Stimulated activated naive CD8-positive, alpha-beta T cell treated with anti-CD3 and anti-CD28 coated beads, Interleukin-15, amount 100 ng/mL, for 72 hours (primary cell): ENCODE data around the gene NDUFS4.
"Not testable (repeated sequence)": the region's sequence is repeated elsewhere in the genome, so short reads cannot be mapped to it uniquely, and the experiment has no call there.

ENCODE experiments used
- ATAC-seq: fragments of 150-1000 bp; cut with Tn5 transposase; 2 replicates; pipeline ENCODE4 v1.10.0; 2021; ENCODE audit warnings: mild to moderate bottlenecking, moderate library complexity
- DNase-seq, 2 donors: peaks; one replicate each; pipeline ENCODE4 v3.0.0; 2021 to 2022
- H3K27ac Mint-ChIP-seq, 2 donors: one replicate each; pipeline ENCODE4 v1.8.0; 2022; ENCODE audit warnings: mild to moderate bottlenecking in 2 of 2, mixed read lengths in 2 of 2, moderate library complexity in 2 of 2
- H3K27me3 Mint-ChIP-seq: one replicate; pipeline ENCODE4 v1.8.0; 2022; ENCODE audit warnings: mixed read lengths
- H3K4me1 Mint-ChIP-seq: one replicate; pipeline ENCODE4 v1.8.0; 2022; ENCODE audit warnings: mild to moderate bottlenecking, mixed read lengths
- H3K4me3 Mint-ChIP-seq, 2 donors: one replicate each; pipeline ENCODE4 v1.8.0; 2022; ENCODE audit warnings: mild to moderate bottlenecking in 2 of 2, mixed read lengths in 2 of 2, moderate library complexity in 1 of 2
- H3K9me3 Mint-ChIP-seq, 2 donors: one replicate each; pipeline ENCODE4 v1.8.0; 2022; ENCODE audit warnings: mixed read lengths in 2 of 2

The NDUFS4 gene

GRCh38 chr5:53560506-53561191, at the start of gene NDUFS4:
Gene NDUFS4 (plus strand): TSS chr5:53560639. CDS start chr5:53560663, 24 bp downstream.
- peaks cover 0 to 11% of the 10 kb centered on the region in 2 donors for H3K9me3 Mint-ChIP-seq
- ATAC-seq (peak; percentile 95), DNase-seq (peak; percentile 61 to 81)
- H3K27ac Mint-ChIP-seq = peak within 1 kb of the TSS; percentile 95 to 99
- peaks cover 18% of the 10 kb centered on the region for H3K27me3 Mint-ChIP-seq
- peaks cover 33% of the 10 kb centered on the region for H3K4me1 Mint-ChIP-seq
- H3K4me3 Mint-ChIP-seq = peak within 1 kb of the TSS; percentile 86 to 88

GRCh38 chr5:53512539-53512938, 47.9 kb upstream of the NDUFS4 start:
- Mint-ChIP-seq H3K4me3 (no peak overlapping the region), H3K9me3 (peaks cover 10 to 31% of the 10 kb centered on the region in 2 donors), H3K4me1 (no peaks in the 10 kb centered on the region), H3K27me3 (no peaks in the 10 kb centered on the region), H3K27ac (no peak overlapping the region)
- ATAC-seq (no peak), DNase-seq (no peak)

- DNase-seq = no peak
- ATAC-seq = no peak
- no peaks in the 10 kb centered on the region for H3K27me3 Mint-ChIP-seq
- H3K4me3 Mint-ChIP-seq = no peak overlapping the region
- H3K9me3 Mint-ChIP-seq = peaks cover 5 to 9% of the 10 kb centered on the region in 2 donors
- no peaks in the 10 kb centered on the region for H3K4me1 Mint-ChIP-seq
- no peak overlapping the region for H3K27ac Mint-ChIP-seq
Observed at GRCh38 chr5:53515988-53516387, 44.5 kb upstream of the NDUFS4 start.

GRCh38 chr5:53520813-53521212, 39.6 kb upstream of the NDUFS4 start:
- no peaks in the 10 kb centered on the region for H3K9me3 Mint-ChIP-seq
- ATAC-seq (no peak), DNase-seq (no peak)
- H3K27me3 Mint-ChIP-seq = no peaks in the 10 kb centered on the region
- no peak overlapping the region for H3K27ac Mint-ChIP-seq
- no peak overlapping the region for H3K4me3 Mint-ChIP-seq
- H3K4me1 Mint-ChIP-seq = no peaks in the 10 kb centered on the region

- no peak for ATAC-seq
- Mint-ChIP-seq H3K27ac (no peak overlapping the region), H3K4me3 (no peak overlapping the region), H3K4me1 (no peaks in the 10 kb centered on the region), H3K27me3 (peaks cover 38% of the 10 kb centered on the region), H3K9me3 (no peaks in the 10 kb centered on the region)
- DNase-seq = no peak
Observed at GRCh38 chr5:53537711-53538110, 22.7 kb upstream of the NDUFS4 start.

GRCh38 chr5:53540739-53541138, 19.7 kb upstream of the NDUFS4 start:
- peaks cover 18% of the 10 kb centered on the region for H3K27me3 Mint-ChIP-seq
- H3K27ac Mint-ChIP-seq = not testable (repeated sequence)

GRCh38 chr5:53541859-53542258, 18.6 kb upstream of the NDUFS4 start:
- Mint-ChIP-seq H3K4me3 (no peak overlapping the region), H3K9me3 (no peaks in the 10 kb centered on the region), H3K27ac (no peak overlapping the region), H3K4me1 (no peaks in the 10 kb centered on the region), H3K27me3 (peaks cover 14% of the 10 kb centered on the region)
- DNase-seq = no peak
- ATAC-seq = no peak

More at GRCh38 chr5:53540739-53541138, 19.7 kb upstream of the NDUFS4 start:
- ATAC-seq, H3K4me1 Mint-ChIP-seq, H3K9me3 Mint-ChIP-seq, DNase-seq, H3K4me3 Mint-ChIP-seq: not testable (repeated sequence)

GRCh38 chr5:53542926-53543325, 17.5 kb upstream of the NDUFS4 start:
- Mint-ChIP-seq H3K4me3 (no peak overlapping the region), H3K27me3 (peaks cover 3% of the 10 kb centered on the region), H3K4me1 (no peaks in the 10 kb centered on the region), H3K27ac (no peak overlapping the region), H3K9me3 (no peaks in the 10 kb centered on the region)
- ATAC-seq (no peak), DNase-seq (no peak)

- ATAC-seq (no peak), DNase-seq (no peak)
- Mint-ChIP-seq H3K4me3 (no peak overlapping the region), H3K9me3 (no peaks in the 10 kb centered on the region), H3K27me3 (no peaks in the 10 kb centered on the region), H3K4me1 (no peaks in the 10 kb centered on the region), H3K27ac (no peak overlapping the region)
Observed at GRCh38 chr5:53543401-53543800, 17.0 kb upstream of the NDUFS4 start.

GRCh38 chr5:53545744-53546143, 14.7 kb upstream of the NDUFS4 start:
- no peak for ATAC-seq
- H3K9me3 Mint-ChIP-seq = no peaks in the 10 kb centered on the region
- H3K4me3 Mint-ChIP-seq = no peak overlapping the region
- no peaks in the 10 kb centered on the region for H3K27me3 Mint-ChIP-seq
- H3K4me1 Mint-ChIP-seq = no peaks in the 10 kb centered on the region
- no peak for DNase-seq
- H3K27ac Mint-ChIP-seq = no peak overlapping the region

GRCh38 chr5:53547226-53547625, 13.2 kb upstream of the NDUFS4 start:
- no peaks in the 10 kb centered on the region for H3K27me3 Mint-ChIP-seq
- H3K4me1 Mint-ChIP-seq = no peaks in the 10 kb centered on the region
- ATAC-seq (no peak), DNase-seq (no peak)
- H3K27ac Mint-ChIP-seq = no peak overlapping the region
- no peak overlapping the region for H3K4me3 Mint-ChIP-seq
- no peaks in the 10 kb centered on the region for H3K9me3 Mint-ChIP-seq

GRCh38 chr5:53548501-53548900, 11.9 kb upstream of the NDUFS4 start:
- H3K4me1 Mint-ChIP-seq, H3K9me3 Mint-ChIP-seq, H3K27me3 Mint-ChIP-seq, DNase-seq, H3K4me3 Mint-ChIP-seq, ATAC-seq: not testable (repeated sequence)
- H3K27ac Mint-ChIP-seq = peak overlapping the region in 1 of 2 donors; percentile 21

GRCh38 chr5:53549792-53550191, 10.6 kb upstream of the NDUFS4 start:
- no peak overlapping the region for H3K4me3 Mint-ChIP-seq
- DNase-seq (no peak), ATAC-seq (no peak)
- peaks cover 12% of the 10 kb centered on the region for H3K27me3 Mint-ChIP-seq
- no peaks in the 10 kb centered on the region for H3K4me1 Mint-ChIP-seq
- H3K27ac Mint-ChIP-seq = peak overlapping the region in 1 of 2 donors; percentile 57
- no peaks in the 10 kb centered on the region for H3K9me3 Mint-ChIP-seq

GRCh38 chr5:53552561-53552960, 7.9 kb upstream of the NDUFS4 start:
- no peak overlapping the region for H3K27ac Mint-ChIP-seq
- ATAC-seq (no peak), DNase-seq (no peak)
- H3K27me3 Mint-ChIP-seq = peaks cover 28% of the 10 kb centered on the region
- no peaks in the 10 kb centered on the region for H3K4me1 Mint-ChIP-seq
- H3K4me3 Mint-ChIP-seq = no peak overlapping the region
- H3K9me3 Mint-ChIP-seq = no peaks in the 10 kb centered on the region

- Mint-ChIP-seq H3K4me3 (no peak overlapping the region), H3K27ac (no peak overlapping the region), H3K4me1 (no peaks in the 10 kb centered on the region), H3K9me3 (peaks cover 0 to 10% of the 10 kb centered on the region in 2 donors), H3K27me3 (peaks cover 39% of the 10 kb centered on the region)
- ATAC-seq (no peak), DNase-seq (no peak)
Observed at GRCh38 chr5:53554444-53554843, 6.0 kb upstream of the NDUFS4 start.

GRCh38 chr5:53555160-53555559, 5.3 kb upstream of the NDUFS4 start:
- H3K27ac Mint-ChIP-seq = no peak overlapping the region
- H3K9me3 Mint-ChIP-seq = peaks cover 0 to 11% of the 10 kb centered on the region in 2 donors
- H3K4me1 Mint-ChIP-seq = no peaks in the 10 kb centered on the region
- ATAC-seq = no peak
- DNase-seq = no peak
- H3K4me3 Mint-ChIP-seq = no peak overlapping the region
- peaks cover 39% of the 10 kb centered on the region for H3K27me3 Mint-ChIP-seq

- H3K4me1 Mint-ChIP-seq = no peaks in the 10 kb centered on the region
- ATAC-seq (no peak), DNase-seq (no peak)
Observed at GRCh38 chr5:53556001-53556400, 4.4 kb upstream of the NDUFS4 start.

More at GRCh38 chr5:53556001-53556400, 4.4 kb upstream of the NDUFS4 start:
- Mint-ChIP-seq H3K27me3 (peaks cover 39% of the 10 kb centered on the region), H3K9me3 (peaks cover 0 to 11% of the 10 kb centered on the region in 2 donors), H3K27ac (no peak overlapping the region), H3K4me3 (no peak overlapping the region)
